GM10248 (cell line): ENCODE data around the gene B9D1.

ENCODE experiments used
- CTCF ChIA-PET: fragments of 300-600 bp; sonication (Branson Sonifier 250); formaldehyde crosslinking; extraction: SDS; loops from one replicate; lab custom pipeline; 2021; ENCODE audit warnings: antibody characterized with exemption; lab: Yijun Ruan, JAX
- POLR2A ChIA-PET: fragments of 350-650 bp; sonication (Branson Sonifier 250); formaldehyde crosslinking; extraction: SDS; loops from one replicate; lab custom pipeline; 2020; ENCODE audit warnings: antibody characterized with exemption; lab: Yijun Ruan, JAX
- DNase-seq: peaks from one replicate; pipeline ENCODE4 v3.0.0; 2012; ENCODE audit errors: extremely low spot score
- TF ChIP-seq, protein P1 (sequence below): IDR thresholded peaks from 2 replicates; pipeline ENCODE4 v1.5.1; 2012; ENCODE audit warnings: mild to moderate bottlenecking, low read depth; ENCODE audit errors: extremely low read depth, missing control alignments, control extremely low read depth

The B9D1 gene

DNA sequence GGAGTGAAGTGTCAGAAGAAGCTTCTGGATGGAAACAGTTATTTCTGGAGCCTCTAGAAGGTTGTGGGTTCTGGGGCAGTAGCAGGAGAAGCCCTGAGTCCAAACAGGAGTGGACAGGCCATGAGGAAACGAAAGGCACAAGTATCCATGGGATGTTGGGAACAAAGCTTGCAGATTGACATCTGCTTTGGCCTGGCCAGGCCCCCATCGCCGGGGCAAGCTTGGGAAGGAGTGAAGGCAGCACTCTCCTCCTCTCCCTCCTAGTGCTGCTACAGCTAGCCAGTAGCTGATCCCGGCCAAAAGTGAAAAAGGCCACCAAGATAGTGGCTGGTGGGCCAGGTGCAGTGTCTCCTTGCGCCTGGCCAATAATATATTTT lies 40.4 kb downstream of the B9D1 start:
- TF ChIP-seq, protein P1, sequence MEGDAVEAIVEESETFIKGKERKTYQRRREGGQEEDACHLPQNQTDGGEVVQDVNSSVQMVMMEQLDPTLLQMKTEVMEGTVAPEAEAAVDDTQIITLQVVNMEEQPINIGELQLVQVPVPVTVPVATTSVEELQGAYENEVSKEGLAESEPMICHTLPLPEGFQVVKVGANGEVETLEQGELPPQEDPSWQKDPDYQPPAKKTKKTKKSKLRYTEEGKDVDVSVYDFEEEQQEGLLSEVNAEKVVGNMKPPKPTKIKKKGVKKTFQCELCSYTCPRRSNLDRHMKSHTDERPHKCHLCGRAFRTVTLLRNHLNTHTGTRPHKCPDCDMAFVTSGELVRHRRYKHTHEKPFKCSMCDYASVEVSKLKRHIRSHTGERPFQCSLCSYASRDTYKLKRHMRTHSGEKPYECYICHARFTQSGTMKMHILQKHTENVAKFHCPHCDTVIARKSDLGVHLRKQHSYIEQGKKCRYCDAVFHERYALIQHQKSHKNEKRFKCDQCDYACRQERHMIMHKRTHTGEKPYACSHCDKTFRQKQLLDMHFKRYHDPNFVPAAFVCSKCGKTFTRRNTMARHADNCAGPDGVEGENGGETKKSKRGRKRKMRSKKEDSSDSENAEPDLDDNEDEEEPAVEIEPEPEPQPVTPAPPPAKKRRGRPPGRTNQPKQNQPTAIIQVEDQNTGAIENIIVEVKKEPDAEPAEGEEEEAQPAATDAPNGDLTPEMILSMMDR = no peak
- ChIA-PET CTCF (interaction anchor here (0.9 to 3.4 kb wide), 5 partner anchors 9 to 40 kb away, joined by 3 to 11 read pairs (median 3); partner anchors contain the start of gene B9D1), POLR2A (no interaction called here)
- no peak for DNase-seq

DNA sequence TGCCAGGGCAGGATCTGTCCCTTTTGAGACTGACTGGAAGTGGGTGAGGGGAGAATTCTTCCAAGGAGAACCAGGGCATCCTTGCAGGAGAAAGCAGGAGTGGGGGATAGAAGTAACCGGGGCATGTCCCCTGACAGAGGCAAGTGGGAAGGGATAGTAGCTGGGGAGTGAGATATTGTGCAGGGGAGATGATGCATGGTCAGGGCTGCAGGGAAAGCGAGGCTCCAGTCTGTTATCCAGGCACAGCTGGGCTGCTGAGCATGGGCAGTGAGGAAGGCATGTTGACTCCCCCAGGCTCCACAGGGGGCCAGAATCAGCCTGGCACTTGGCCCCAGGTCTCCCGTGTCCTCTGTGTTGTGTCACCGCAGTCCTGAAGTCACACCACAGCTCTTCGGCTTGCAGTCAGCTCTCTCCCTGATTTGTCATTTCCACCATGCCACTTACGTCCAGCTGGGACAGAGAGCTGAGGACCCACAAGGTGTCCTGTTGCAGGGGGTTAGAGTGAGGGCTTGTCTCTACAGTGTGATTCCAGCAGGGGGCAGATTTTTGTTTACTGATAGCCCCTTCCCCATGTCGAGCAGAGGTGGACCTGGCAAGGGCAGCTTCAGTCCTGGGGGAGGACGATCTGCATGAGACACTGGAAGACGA lies 40.9 kb downstream of the B9D1 start:
- ChIA-PET CTCF (interaction anchor here (0.8 to 3.4 kb wide), 6 partner anchors 10 to 430 kb away, joined by 3 to 11 read pairs (median 3); partner anchors contain the start of gene B9D1), POLR2A (no interaction called here)
- no peak for DNase-seq
- TF ChIP-seq, protein P1 = peak; percentile 4

DNA sequence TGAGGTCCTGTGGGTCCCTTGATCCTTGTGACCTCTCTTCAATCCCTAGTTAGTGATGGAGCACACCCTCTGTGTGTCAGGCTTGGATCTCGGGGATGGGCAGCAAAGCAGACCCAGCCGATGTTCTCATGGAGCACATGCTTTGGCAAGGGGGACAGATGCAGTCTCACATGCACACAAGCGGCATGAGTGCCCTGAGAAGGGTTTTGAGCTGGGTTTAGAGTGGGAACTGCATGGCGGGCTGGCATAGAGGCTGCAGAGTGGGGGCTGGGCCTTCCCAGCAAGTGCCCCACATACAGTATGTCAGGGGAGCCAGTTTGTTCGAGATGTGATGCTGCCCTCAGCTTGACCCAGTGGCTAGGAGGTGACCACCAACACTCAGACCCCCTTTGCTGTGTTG lies 41.6 kb downstream of the B9D1 start:
- ChIA-PET POLR2A (no interaction called here), CTCF (interaction anchor here (0.8 to 3.4 kb wide), 5 partner anchors 12 to 431 kb away, joined by 3 to 11 read pairs (median 3); partner anchors contain the start of gene B9D1)
- DNase-seq = no peak
- TF ChIP-seq, protein P1 = no peak

DNA sequence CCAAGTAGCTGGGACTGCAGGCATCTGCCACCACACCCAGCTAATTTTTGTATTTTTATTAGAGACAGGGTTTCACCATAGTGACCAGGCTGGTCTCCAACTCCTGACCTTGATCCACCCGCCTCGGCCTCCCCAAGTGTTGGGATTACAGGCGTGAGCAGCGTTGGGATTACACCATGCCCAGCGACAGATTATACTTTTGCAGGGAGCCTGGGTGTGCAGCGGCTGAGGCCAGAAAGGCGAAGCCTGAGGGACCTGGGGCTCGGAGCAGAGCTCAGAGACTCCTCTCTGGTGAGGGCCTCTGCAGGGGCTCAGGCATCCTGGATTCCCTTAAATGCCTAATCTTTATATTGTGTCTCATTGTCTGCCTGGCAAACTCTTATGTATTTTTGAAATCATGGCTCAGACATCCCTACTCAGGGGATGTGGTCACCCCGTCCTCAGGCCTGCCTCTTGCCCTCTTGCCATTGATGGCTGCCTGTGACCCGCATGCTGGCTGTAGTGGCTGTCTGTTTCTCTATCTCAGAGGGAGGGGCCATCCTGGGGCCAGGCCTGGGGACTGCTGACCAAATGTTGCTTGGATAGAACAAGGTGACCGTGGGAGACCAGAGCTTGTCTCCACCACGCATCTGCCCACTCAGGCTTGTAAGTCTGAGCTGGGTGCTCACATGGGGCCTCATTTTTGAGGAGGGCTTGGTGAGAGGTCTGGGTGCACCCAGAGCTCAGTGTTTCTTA lies 42.6 kb downstream of the B9D1 start:
- TF ChIP-seq, protein P1 = no peak
- ChIA-PET POLR2A (no interaction called here), CTCF (interaction anchor here (0.7 to 3.4 kb wide), 5 partner anchors 11 to 359 kb away, joined by 3 to 11 read pairs (median 3); partner anchors contain the start of gene B9D1)
- no peak for DNase-seq

DNA sequence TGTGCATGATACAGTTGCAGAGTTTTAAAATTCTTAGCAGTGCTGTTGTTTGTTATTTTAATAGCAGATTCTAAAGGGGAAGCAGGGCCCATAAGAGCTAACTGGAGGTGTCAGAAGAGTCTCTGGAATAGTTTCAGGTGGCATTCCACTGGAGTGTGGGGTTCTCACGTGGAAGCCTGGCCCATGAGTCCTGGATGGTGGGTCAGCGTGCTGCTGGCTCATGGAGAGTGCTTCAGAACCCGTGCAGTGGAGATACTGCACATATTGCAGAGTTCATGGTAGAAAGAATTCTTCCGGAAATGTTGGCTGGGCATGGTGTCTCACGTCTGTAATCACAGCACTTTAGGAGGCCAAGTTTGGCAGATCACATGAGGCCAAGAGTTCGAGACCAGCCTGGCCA lies 43.9 kb downstream of the B9D1 start:
- no peak for DNase-seq
- TF ChIP-seq, protein P1 = no peak
- CTCF ChIA-PET = interaction anchor here (1.9 kb wide), 1 partner anchor 20 kb away, joined by 8 read pairs; no protein-coding TSS in a partner anchor
- POLR2A ChIA-PET = no interaction called here

DNA sequence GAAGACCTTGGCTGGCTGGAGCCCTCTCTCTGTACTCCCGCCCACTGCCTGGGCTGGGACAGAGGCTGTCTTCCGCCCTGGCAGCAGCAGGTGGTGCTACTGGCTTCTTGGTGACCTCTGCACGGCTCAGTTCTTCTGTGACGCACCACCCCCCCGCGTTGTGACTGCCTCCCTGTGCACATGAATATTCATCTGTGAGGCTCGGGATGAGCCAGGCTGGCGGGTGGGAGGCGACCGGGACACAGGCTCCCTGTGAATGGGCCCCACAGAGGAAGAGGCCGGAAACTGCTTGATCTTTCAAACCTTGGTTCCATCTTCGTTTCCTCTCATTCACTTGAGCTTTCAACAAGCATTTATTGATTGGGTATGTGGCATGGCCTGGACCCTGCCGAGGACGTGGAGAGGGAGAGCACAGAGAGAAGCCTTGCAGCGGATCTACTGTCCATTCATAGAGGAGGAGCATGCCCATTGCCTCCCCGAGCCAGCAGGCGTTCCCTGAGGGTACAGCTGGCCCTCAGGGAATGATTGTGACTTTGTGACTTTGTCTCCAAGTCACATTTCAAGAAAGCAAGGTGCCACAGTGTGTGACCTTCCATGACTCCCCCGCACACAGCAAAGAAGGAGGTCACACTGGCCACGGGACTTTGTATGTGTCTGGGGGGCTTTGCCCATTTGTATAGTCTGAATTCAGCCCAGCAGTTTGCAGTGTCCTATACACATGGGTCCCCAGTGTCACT lies 45.0 kb downstream of the B9D1 start:
- DNase-seq = peak; percentile 80
- CTCF ChIA-PET = interaction anchor here (0.7 to 2.6 kb wide), 5 partner anchors 11 to 69 kb away, joined by 3 to 8 read pairs (median 5); partner anchors contain the start of gene B9D1
- TF ChIP-seq, protein P1 = peak; percentile 52
- POLR2A ChIA-PET = no interaction called here
